Measurements from ENCODE around the gene EPB41L5. TPM values are rescaled to one million over a fixed set of nuclear protein-coding genes. Genes with fewer than 3 reads are reported as not detected.
A peak's percentile ranks its signal among the peaks of the same experiment; 100 is the strongest.

EPB41L5 gene
- total and polyA plus RNA-seq, 9 of the 15 experiments (the other 6 are each of a cell fraction or from before 2014, with no cell fraction given), result 2.3 to 14.1 (median 8.2) TPM

DNA sequence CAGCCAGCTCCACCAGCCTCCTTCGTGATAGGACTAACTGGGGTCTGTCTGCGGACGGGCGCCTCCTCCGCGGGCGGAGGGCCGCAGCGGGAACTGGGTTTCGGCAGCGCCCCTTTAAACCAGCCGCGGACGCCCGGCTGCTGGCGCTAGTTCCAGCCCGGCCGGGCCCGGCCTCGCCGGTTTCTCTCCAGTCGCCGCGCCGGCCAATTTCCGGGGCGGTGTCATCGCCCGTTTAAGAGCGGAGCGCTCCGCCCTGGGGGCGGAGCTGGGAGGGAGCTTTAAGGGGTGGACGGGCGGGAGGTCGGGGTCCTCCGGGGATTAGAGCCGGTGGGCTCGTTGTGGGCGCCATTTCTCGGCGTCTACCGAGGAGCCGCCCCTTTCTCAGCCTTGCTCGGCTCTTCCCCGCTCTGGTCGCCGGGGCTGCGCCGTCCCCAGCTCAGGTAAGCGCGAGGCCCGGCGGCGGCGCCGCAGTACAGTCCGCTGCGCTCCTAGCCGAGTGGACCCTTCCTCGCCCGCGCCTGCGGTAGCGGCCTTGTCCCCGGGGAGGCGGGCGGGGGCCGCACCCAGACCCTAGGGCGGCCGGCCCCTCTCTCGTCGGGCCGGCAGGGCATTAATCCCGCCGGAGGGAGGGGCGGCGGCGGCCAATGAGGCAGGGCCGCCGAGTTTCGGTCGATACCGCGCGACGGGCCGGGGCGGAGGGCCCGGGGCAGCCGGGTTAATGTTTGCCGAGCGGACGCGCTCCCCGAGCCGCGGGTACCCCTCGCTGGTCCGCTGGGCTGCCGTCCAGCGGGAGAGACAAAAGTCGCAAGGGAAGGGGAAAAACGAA, at the start of gene EPB41L5 (continued):
- TF ChIP-seq ATF1 (CRISPR knock-in tag; IDR thresholded peaks at IDR 0.05), result no peak
- TF ChIP-seq ATF1 (tag; IDR thresholded peaks at IDR 0.05), result peak; percentile 20; the same call in 1 of the 2 replicates
- peak; percentile 88 for TF ChIP-seq NEUROD1 (IDR thresholded peaks at IDR 0.05; ENCODE audit: borderline replicate concordance, low read depth, low read length, partially characterized antibody)
- TF ChIP-seq KLF6 (CRISPR knock-in tag; IDR thresholded peaks at IDR 0.05; ENCODE audit: borderline replicate concordance), result no peak
- TF ChIP-seq LCOR (CRISPR knock-in tag; IDR thresholded peaks at IDR 0.05), result peak; percentile 98
- TF ChIP-seq, protein P1, sequence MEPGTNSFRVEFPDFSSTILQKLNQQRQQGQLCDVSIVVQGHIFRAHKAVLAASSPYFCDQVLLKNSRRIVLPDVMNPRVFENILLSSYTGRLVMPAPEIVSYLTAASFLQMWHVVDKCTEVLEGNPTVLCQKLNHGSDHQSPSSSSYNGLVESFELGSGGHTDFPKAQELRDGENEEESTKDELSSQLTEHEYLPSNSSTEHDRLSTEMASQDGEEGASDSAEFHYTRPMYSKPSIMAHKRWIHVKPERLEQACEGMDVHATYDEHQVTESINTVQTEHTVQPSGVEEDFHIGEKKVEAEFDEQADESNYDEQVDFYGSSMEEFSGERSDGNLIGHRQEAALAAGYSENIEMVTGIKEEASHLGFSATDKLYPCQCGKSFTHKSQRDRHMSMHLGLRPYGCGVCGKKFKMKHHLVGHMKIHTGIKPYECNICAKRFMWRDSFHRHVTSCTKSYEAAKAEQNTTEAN (CRISPR knock-in tag; IDR thresholded peaks at IDR 0.05), result peak; percentile 89; the same call in 1 of the 2 replicates
- TF ChIP-seq YY1 (IDR thresholded peaks at IDR 0.05; ENCODE audit: borderline replicate concordance in 1 of 3, control insufficient read depth in 1 of 3, extremely low read depth in 1 of 3, insufficient read depth in 3 of 3, insufficient read length in 1 of 3, insufficient replicate concordance in 2 of 3, low read depth in 1 of 3, low read length in 2 of 3), result peak in 2 of 3 experiments; percentile 7 to 49
- no peak; the same call in 1 of the 2 replicates for TF ChIP-seq JUN (IDR thresholded peaks at IDR 0.05; ENCODE audit: borderline replicate concordance, low read depth, low read length)
- peak; percentile 70; the same call in 1 of the 2 replicates for TF ChIP-seq JUN (CRISPR knock-in tag; IDR thresholded peaks at IDR 0.05; ENCODE audit: borderline replicate concordance)
- peak; percentile 95 for TF ChIP-seq FOXP1 (CRISPR knock-in tag; IDR thresholded peaks at IDR 0.05)
- peak; percentile 82 for TF ChIP-seq U2AF1 (optimal IDR thresholded peaks at IDR 0.05; ENCODE audit: low read depth, low read length)
- TF ChIP-seq, protein P2, sequence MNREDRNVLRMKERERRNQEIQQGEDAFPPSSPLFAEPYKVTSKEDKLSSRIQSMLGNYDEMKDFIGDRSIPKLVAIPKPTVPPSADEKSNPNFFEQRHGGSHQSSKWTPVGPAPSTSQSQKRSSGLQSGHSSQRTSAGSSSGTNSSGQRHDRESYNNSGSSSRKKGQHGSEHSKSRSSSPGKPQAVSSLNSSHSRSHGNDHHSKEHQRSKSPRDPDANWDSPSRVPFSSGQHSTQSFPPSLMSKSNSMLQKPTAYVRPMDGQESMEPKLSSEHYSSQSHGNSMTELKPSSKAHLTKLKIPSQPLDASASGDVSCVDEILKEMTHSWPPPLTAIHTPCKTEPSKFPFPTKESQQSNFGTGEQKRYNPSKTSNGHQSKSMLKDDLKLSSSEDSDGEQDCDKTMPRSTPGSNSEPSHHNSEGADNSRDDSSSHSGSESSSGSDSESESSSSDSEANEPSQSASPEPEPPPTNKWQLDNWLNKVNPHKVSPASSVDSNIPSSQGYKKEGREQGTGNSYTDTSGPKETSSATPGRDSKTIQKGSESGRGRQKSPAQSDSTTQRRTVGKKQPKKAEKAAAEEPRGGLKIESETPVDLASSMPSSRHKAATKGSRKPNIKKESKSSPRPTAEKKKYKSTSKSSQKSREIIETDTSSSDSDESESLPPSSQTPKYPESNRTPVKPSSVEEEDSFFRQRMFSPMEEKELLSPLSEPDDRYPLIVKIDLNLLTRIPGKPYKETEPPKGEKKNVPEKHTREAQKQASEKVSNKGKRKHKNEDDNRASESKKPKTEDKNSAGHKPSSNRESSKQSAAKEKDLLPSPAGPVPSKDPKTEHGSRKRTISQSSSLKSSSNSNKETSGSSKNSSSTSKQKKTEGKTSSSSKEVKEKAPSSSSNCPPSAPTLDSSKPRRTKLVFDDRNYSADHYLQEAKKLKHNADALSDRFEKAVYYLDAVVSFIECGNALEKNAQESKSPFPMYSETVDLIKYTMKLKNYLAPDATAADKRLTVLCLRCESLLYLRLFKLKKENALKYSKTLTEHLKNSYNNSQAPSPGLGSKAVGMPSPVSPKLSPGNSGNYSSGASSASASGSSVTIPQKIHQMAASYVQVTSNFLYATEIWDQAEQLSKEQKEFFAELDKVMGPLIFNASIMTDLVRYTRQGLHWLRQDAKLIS (CRISPR knock-in tag; IDR thresholded peaks at IDR 0.05), result peak; percentile 67
- peak; percentile 77 for TF ChIP-seq RNF2 (IDR thresholded peaks at IDR 0.05)
- TF ChIP-seq RFX7 (CRISPR knock-in tag; IDR thresholded peaks at IDR 0.05), result no peak
- TF ChIP-seq POLR2A (conservative IDR thresholded peaks at IDR 0.05), result peak; percentile 65
- TF ChIP-seq, protein P3, sequence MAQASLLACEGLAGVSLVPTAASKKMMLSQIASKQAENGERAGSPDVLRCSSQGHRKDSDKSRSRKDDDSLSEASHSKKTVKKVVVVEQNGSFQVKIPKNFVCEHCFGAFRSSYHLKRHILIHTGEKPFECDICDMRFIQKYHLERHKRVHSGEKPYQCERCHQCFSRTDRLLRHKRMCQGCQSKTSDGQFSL (CRISPR knock-in tag; IDR thresholded peaks at IDR 0.05), result peak; percentile 52; the same call in 1 of the 2 replicates
- TF ChIP-seq, protein P3 (tag; IDR thresholded peaks at IDR 0.05), result no peak
- 0 out of 2 replicates have a peak, but pooled peaks have one; percentile 30 for TF ChIP-seq NBN (IDR thresholded peaks at IDR 0.05; ENCODE audit: low read depth)
- TF ChIP-seq, protein P4, sequence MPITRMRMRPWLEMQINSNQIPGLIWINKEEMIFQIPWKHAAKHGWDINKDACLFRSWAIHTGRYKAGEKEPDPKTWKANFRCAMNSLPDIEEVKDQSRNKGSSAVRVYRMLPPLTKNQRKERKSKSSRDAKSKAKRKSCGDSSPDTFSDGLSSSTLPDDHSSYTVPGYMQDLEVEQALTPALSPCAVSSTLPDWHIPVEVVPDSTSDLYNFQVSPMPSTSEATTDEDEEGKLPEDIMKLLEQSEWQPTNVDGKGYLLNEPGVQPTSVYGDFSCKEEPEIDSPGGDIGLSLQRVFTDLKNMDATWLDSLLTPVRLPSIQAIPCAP (CRISPR knock-in tag; IDR thresholded peaks at IDR 0.05; ENCODE audit: borderline replicate concordance), result peak; percentile 95; the same call in 1 of the 2 replicates
